GM18867 (cell line): ENCODE results near the gene DUSP7.

ENCODE experiments used
- ATAC-seq: cut with Tn5 transposase; IDR thresholded peaks from one replicate; pipeline ENCODE4 v1.9.1; 2021; ENCODE audit warnings: mild to moderate bottlenecking, moderate library complexity; ENCODE audit not compliant: unreplicated experiment

DUSP7 gene, protein sequence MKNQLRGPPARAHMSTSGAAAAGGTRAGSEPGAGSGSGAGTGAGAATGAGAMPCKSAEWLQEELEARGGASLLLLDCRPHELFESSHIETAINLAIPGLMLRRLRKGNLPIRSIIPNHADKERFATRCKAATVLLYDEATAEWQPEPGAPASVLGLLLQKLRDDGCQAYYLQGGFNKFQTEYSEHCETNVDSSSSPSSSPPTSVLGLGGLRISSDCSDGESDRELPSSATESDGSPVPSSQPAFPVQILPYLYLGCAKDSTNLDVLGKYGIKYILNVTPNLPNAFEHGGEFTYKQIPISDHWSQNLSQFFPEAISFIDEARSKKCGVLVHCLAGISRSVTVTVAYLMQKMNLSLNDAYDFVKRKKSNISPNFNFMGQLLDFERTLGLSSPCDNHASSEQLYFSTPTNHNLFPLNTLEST

GRCh38 chr3:52056521-52056967 is at the start of gene DUSP7:
Gene DUSP7, minus strand, starts transcription at chr3:52056571. Its CDS starts 205 bp downstream, at chr3:52056366.
- peak; percentile 34 for ATAC-seq

GRCh38 chr3:52104684-52105640 is 48.6 kb upstream of the DUSP7 start:
- no peak for ATAC-seq

GRCh38 chr3:52102934-52103333 is 46.6 kb upstream of the DUSP7 start:
- ATAC-seq, result no peak

- ATAC-seq, result no peak
These were observed 42.6 kb upstream of the DUSP7 start for GRCh38 chr3:52099001-52099401.

DNA sequence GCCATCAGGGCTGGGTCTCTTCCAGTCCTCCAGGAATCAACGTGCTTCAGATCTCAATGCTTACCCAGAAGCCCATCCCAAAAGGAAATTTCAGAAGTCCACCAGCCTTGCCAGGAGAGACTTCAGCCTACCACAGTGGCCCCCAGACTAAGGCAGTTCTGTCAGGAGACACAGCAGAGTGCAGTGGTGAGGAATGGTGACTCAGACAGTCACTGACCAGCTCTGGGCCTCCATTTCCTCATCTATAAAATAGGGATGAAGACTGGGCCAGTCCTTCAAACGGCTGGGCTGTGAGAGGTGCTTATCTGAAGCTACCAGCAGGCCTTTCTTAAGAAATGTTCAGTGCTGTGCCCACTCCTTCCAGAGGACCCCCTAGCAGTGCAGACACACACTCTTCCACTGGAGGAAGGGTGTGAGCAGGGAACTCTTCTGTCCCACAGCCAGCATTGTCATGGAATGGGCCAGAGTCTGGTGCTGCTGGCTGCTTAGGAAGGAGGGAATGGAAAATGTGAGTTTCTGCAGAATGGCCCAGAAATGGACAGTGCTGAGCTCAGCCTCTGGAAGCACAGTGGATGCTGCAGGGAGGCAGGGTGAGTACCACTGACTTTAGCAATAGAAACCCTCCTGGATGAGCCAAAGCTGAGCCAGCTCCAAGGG is 41.6 kb upstream of the DUSP7 start:
- ATAC-seq, result no peak

DNA sequence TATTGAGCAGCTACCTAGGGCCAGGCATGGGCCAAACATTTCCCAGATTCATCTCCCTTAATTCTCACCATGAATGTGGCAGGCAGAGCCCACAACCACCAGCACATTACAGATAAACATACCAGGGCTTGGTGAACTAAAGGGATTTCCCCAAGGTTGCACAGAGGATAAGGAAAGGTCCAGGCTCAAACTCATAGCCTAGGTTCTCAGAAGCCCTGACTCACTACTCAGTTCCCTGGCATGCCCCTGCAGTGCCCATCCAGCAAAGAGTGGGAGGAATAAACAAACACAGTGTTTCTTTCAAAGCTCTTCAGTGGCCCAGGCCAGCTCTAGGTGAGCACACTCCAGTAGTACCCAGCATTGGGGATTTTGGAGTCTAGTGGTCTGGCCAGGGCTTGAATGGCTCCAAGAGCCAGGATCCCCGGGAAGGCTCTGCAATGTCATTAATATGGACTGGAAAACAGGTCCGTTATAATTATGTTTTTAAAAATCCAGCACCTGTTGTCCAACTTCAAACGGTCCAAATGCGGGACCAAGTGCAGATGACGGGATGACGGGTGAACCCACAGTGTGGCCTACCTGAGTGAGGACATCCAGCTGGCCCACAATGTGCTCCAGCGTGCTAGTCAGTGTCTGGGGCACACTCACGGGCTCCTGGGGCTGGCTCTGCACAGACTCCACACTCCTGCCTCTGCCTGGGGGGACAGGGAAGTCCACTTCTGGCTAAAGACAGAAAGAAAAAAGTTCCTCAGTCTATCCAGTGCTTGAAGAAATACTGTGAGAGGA is 39.8 kb upstream of the DUSP7 start:
- ATAC-seq, result no peak

DNA sequence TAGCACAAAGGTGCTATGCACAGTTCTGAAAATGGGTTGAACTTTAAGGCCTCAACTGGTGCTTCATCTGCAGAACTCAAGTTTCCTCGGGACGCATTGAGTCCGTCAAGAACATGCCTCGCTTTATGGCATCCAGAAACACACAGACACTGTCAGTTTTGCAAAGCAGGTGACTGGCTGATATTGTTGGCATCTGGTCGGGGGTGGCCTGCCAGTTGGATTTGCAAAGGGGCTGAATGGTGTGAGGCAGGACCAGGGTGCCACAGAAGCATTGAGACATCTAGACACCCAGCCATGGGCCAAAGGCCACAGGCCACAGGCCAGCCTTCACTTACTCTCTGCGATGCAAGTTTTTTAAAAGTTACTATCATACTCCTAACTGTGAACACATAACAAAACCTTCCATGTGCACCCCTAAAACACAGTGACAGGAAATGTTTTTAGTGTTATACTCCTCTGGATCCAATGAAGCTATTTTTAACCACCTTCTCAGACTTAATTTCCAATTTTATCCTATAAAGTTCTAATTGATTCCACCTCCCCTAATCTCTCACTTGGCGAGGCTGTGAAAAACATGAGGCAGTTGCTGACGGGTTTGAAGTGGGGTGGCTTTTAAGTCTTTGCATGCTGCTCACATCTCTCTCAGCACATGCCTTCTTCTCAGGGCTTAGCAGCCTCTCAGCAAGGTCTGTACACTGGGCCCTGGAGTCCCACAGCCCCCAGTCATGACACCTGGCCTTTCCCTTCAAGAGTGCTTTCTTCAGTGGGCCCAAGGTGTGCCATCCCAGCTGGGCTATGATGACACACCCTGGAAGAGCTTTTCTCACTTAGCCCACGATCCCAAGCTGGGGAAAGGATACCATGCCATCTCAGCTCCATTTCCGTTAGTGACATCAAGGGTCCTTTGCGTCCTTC is 38.5 kb upstream of the DUSP7 start:
- no peak for ATAC-seq

DNA sequence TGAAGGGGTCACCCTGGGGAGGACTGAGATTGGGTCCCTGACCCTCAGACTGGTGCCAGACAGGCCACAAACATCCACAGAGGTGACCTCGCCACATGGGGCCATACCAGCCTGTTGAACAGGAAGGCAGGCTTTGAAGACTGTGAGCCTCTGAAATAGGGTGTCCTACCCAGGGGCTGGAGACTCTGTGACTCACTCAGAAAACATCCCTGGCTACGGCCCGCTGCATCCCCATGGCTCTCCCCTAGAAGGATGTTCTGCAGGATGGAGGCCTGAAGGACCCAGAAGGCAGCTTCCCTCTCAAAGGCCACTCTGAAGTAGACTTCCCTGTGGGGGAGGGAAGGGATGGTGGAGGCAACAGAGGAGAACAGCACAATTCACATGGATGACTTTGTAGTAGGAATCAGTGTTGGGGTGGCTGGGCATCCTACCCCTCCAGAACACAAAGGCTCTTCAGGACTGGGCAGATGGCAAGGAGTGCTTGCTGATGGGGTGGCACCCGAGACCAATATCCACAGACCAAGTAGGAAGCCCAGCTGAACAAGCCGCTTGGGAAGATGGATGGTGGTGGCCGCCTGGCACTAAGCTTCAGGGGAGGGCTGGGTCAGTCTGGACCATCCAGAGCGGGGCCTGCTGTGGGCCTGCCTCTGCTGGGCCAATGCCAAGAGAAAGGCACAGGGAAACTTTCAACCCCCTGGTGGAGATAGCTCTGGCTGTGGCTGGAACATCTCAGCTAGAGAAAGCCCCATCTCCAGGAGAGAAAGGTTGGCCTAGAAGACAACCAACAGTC is 37.6 kb upstream of the DUSP7 start:
- no peak for ATAC-seq

DNA sequence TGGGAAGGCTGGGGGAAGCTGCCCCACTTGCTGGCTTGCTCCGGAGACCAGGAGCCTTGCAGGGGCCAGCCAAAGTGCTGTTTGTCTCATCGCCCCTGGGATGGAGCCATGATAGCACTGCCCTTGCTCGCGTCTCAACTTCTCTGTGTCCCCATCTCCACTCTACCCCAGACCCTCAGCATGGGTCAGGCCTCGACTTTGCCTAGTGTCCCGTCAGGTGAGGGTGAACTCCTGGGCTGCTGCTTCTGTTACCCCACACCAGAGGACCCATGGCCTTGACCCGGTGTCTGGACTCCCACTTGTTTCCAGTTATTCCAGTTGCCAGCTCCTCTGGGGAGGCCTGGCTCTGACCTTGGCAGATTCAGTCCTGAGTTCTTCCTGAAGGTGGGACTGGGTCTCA is 36.5 kb upstream of the DUSP7 start:
- no peak for ATAC-seq

GRCh38 chr3:52092271-52092660 is 35.9 kb upstream of the DUSP7 start:
- no peak for ATAC-seq

DNA sequence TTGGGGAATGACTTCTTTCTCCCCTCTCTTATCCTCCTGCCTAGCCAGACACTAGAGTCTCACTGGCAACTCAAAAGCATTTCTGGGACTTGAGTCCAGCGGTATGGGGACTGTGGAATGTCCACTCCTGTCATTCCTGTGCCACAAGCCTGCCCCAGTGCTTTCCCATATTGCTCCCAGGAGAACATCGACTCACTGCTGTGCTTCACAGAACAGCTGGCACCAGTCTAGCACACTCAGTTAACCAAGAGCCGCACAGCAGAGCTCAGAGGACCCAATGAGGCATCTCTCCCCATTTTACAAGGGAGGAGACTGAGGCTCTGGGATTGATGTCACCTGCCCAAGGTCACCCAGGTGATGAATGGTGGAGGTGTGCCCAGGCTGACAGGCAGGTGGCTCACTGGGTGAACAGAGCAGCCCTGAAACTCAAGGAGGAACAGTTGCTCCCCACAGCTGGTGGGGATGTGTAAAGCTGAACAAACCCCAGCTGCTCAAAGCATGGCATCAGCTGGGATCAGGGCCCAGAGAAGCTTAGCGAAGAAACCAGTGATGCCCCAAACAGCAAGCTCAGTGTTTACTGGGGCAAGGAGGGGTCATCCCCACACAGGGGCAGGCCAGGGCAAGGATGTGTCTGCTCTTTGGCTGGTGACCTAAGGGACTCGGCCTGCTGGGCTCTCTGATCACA is 35.4 kb upstream of the DUSP7 start:
- no peak for ATAC-seq

DNA sequence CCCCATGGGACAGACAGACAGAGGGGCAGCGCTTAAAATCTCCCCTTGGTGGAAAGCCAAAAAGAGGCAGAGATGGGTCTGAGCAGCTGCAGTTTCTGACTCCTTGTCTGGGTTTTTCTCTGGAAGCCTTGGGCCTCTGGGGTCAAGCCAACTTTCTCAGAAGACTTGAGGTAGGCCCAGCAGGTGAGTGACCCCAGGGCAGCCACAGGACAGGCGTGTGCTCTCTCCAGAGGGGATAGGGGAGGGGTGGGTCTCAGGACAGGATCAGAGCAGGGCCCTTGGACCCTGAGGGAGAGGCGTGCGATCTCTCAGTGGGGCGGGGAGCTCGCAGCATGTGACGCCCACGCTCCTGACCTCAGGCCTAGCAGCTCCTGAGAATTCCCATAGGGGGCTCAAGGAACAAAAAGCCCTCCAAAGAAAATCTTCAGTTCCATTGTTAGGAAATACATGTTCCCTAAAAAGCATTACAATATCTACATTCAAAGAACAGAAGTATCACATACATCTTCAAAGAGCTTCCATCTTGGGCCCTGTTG is 34.6 kb upstream of the DUSP7 start:
- no peak for ATAC-seq

DNA sequence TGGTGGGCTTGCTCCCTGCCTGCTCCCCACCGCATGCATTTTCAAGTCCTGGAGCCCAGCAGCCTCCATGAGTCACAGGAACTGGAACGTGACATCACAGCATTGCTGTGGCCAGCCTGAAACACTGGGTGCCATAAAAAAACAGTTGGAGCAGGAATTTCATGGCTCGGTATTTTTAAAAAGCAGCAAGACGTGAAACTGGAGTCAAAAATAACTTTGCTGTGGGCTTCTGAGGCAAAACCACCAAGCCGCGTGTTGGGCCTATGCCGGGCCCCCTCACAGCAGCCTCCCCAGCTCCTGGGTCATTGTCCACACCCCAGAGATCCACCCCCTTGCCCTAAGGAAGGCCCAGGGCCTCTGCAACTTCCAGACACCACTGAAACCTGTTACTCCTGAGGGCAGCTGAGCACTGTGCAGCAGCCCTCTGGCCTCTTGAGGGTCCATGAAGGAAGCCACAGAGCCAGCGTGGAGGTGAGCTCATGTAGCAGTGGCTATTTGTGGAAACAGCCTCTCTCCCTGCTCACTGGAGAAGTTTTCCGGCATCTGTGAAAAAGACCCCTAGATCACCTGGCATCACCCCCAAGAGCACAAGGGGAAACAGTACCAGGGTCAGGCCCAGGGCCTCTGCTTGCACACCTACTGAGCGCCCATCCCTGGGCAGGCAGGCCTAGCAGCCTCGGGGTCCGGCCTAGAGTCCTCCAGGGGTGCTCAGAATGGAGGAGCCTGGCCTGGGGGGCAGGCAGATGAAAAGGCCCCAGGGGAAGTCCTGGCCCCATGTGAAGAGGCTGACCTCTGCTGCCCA is 34.0 kb upstream of the DUSP7 start:
- ATAC-seq, result no peak

GRCh38 chr3:52089691-52090090 is 33.3 kb upstream of the DUSP7 start:
- no peak for ATAC-seq

GRCh38 chr3:52088445-52089367 is 32.3 kb upstream of the DUSP7 start:
- ATAC-seq, result no peak

- no peak for ATAC-seq
These were observed 31.4 kb upstream of the DUSP7 start for GRCh38 chr3:52087731-52088130.
